ENCODE results near the gene SMG1.

The SMG1 gene

GRCh38 chr16:18803569-18804462 is 122.4 kb downstream of the SMG1 start:
- ChIA-PET POLR2A (interaction anchor here (0.6 to 1.6 kb wide), 3 partner anchors 14 to 123 kb away, joined by 3 to 8 read pairs (median 4); partner anchors contain the start of gene RPS15A), CTCF (interaction anchor here (0.9 to 6.6 kb wide), 9 partner anchors 9 to 48 kb away, joined by 3 to 56 read pairs (median 6); partner anchors contain the start of gene RPS15A)
- peak overlapping the region in 5 of 7 experiments; percentile 36 to 58 (median 41) for H3K4me3 ChIP-seq (ENCODE audit: control insufficient read depth in 1 of 7, extremely low read depth in 1 of 7, insufficient read depth in 4 of 7, low read depth in 2 of 7, low read length in 6 of 7)
- H3K4me1 ChIP-seq (ENCODE audit: control extremely low read depth in 1 of 4, control insufficient read depth in 4 of 4, insufficient read depth in 4 of 4, low read length in 3 of 4) = peaks cover 35 to 58% (median 50%) of the 10 kb centered on the region in 4 experiments
- H3K27me3 ChIP-seq (replicated peaks in 2 of 5; ENCODE audit: control insufficient read depth in 4 of 5, insufficient read depth in 5 of 5, low read length in 4 of 5) = no peaks in the 10 kb centered on the region
- H3K36me3 ChIP-seq (ENCODE audit: control insufficient read depth in 4 of 4, insufficient read depth in 4 of 4, low read length in 3 of 4) = peaks cover 4 to 16% (median 10%) of the 10 kb centered on the region in 4 experiments
- peak; percentile 29 to 82 (median 69) for DNase-seq
- H3K27ac ChIP-seq (ENCODE audit: insufficient read depth in 1 of 2, low read depth in 1 of 2, low read length in 2 of 2, poor library complexity in 1 of 2, severe bottlenecking in 2 of 2) = peak overlapping the region; percentile 68 to 88
- 33% methylated on average over 3 of the region's 5 CpGs for WGBS (ENCODE audit: insufficient coverage)
- no peaks in the 10 kb centered on the region for H3K9me3 ChIP-seq (ENCODE audit: control extremely low read depth in 1 of 5, control insufficient read depth in 4 of 5, insufficient read depth in 2 of 5, low read depth in 1 of 5, low read length in 4 of 5)

DNA sequence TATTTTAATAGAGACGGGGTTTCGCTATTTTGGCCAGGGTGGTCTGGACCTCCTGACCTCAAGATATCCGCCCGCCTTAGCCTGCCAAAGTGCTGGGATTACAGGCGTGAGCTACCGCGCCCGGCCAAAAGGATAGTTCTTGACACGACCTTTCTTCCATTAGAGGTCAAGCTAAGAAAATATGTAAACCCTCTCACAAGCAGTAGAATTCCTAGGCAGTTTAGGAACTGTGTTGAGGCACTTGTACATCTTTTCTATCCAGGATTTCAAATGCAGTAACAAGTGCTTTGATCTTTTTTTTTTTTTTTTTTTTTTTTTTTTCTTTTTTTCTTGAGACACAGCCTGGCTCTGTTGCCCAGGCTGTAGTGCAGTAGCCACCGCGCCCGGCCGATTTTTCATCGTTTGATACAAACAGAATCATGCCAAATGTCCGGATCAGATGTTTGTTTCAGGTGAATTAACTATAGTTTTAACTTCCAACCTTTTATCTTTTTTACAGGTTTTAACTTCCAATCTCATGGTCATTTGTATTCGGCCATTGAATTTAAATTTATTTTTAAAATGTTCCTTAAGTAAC is 123.4 kb downstream of the SMG1 start:
- peaks cover 35 to 64% (median 51%) of the 10 kb centered on the region in 4 experiments for H3K4me1 ChIP-seq (ENCODE audit: control extremely low read depth in 1 of 4, control insufficient read depth in 4 of 4, insufficient read depth in 4 of 4, low read length in 3 of 4)
- WGBS (ENCODE audit: insufficient coverage) = 94% methylated on average over 5 of the region's 16 CpGs
- peaks cover 2 to 15% (median 5%) of the 10 kb centered on the region in 4 experiments for H3K36me3 ChIP-seq (ENCODE audit: control insufficient read depth in 4 of 4, insufficient read depth in 4 of 4, low read length in 3 of 4)
- no peak overlapping the region for H3K4me3 ChIP-seq (ENCODE audit: control insufficient read depth in 1 of 7, extremely low read depth in 1 of 7, insufficient read depth in 4 of 7, low read depth in 2 of 7, low read length in 6 of 7)
- CTCF ChIA-PET = interaction anchor here (1.3 to 6.6 kb wide), 8 partner anchors 8 to 167 kb away, joined by 3 to 56 read pairs (median 5); partner anchors contain the start of gene RPS15A
- peak overlapping the region; percentile 68 to 88 for H3K27ac ChIP-seq (ENCODE audit: insufficient read depth in 1 of 2, low read depth in 1 of 2, low read length in 2 of 2, poor library complexity in 1 of 2, severe bottlenecking in 2 of 2)
- POLR2A ChIA-PET = interaction anchor here (0.6 to 1.6 kb wide), 3 partner anchors 13 to 124 kb away, joined by 3 to 8 read pairs (median 4); partner anchors contain the start of gene RPS15A
- no peaks in the 10 kb centered on the region for H3K9me3 ChIP-seq (ENCODE audit: control extremely low read depth in 1 of 5, control insufficient read depth in 4 of 5, insufficient read depth in 2 of 5, low read depth in 1 of 5, low read length in 4 of 5)
- no peaks in the 10 kb centered on the region for H3K27me3 ChIP-seq (replicated peaks in 2 of 5; ENCODE audit: control insufficient read depth in 4 of 5, insufficient read depth in 5 of 5, low read length in 4 of 5)
- DNase-seq = no peak

DNA sequence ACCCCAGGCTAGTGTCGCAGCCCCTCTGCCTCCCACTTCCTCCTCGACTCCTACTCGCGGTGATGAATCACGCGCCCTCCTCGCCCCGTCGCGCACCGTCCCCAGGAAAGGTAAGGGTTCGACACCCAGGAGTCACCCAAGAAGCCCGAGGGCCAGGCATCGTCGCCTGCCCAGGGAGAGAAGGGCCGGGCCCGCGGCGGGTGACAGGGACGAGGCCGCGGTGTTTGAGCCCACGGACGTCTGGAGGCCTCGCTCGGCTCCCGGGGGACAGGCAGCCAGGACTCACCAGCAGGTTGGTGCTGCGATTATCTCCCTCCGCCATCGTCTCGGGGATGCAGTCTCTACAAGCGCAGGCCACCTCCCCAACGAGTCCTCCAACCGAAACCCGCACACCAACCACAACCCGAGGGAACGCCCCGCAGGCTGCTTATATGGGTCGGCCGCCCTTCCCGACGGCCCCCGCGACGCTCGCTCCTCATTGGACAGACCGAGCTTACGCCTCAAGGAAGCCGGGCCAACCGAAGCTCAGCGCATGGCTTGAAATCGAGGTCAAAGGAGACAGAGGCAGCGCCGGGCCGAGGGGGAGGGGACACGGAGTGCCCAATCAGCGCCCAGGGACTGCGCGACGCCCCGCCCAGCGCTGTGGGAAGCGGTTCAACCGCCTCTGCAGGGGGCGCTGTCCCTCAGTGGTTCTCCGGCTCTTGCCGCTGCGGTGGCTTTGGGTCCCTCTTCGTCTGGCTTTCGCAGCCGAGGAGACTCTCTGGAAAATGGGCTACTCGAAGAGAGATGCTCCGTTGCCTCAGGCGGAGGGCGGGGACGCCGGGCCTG is 124.8 kb downstream of the SMG1 start, which contains the start of gene ARL6IP1:
ARL6IP1 (minus strand) TSS at position 405 of the 828 bp plus-strand sequence; CDS start at position 322, 83 bp downstream.
- ChIA-PET POLR2A (interaction anchor here (1.0 to 2.1 kb wide), 6 partner anchors 9 to 1431 kb away, joined by 3 to 19 read pairs (median 6); partner anchors contain the start of gene RPS15A), CTCF (interaction anchor here (0.6 to 6.6 kb wide), 10 partner anchors 10 to 1340 kb away, joined by 3 to 56 read pairs (median 4); partner anchors contain the start of gene RPS15A)
- under 1% methylated on average over 72 of the region's 77 CpGs for WGBS (ENCODE audit: insufficient coverage)
- peak within 1 kb of the TSS; percentile 71 to 96 (median 89) for H3K4me3 ChIP-seq (ENCODE audit: control insufficient read depth in 1 of 7, extremely low read depth in 1 of 7, insufficient read depth in 4 of 7, low read depth in 2 of 7, low read length in 6 of 7)
- peaks cover 2 to 16% (median 8%) of the 10 kb centered on the region in 4 experiments for H3K36me3 ChIP-seq (ENCODE audit: control insufficient read depth in 4 of 4, insufficient read depth in 4 of 4, low read length in 3 of 4)
- H3K27ac ChIP-seq (ENCODE audit: insufficient read depth in 1 of 2, low read depth in 1 of 2, low read length in 2 of 2, poor library complexity in 1 of 2, severe bottlenecking in 2 of 2) = peak within 1 kb of the TSS; percentile 84 to 95
- peak; percentile 100 for DNase-seq
- H3K9me3 ChIP-seq (ENCODE audit: control extremely low read depth in 1 of 5, control insufficient read depth in 4 of 5, insufficient read depth in 2 of 5, low read depth in 1 of 5, low read length in 4 of 5) = no peaks in the 10 kb centered on the region
- no peaks in the 10 kb centered on the region for H3K27me3 ChIP-seq (replicated peaks in 2 of 5; ENCODE audit: control insufficient read depth in 4 of 5, insufficient read depth in 5 of 5, low read length in 4 of 5)
- H3K4me1 ChIP-seq (ENCODE audit: control extremely low read depth in 1 of 4, control insufficient read depth in 4 of 4, insufficient read depth in 4 of 4, low read length in 3 of 4) = peaks cover 35 to 64% (median 50%) of the 10 kb centered on the region in 4 experiments

DNA sequence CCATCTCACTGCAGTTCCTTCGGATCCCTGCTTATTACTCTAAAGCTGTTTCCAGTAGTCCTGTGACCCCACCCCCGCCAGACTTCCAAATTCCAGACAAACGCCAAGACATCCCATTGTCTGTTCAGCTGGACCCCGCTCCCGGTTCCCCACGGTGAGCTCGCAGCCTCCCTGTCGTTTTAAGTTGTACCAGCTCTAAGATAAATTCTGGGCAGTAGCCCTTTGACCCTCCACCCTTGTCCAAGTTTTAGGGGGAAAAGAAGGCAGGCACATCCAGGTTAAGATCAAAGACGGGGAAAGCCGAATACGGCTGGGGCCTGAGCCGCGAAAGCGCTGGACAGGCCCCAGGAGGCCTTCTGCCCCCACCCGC is 125.4 kb downstream of the SMG1 start:
- peak overlapping the region; percentile 71 to 96 (median 89) for H3K4me3 ChIP-seq (ENCODE audit: control insufficient read depth in 1 of 7, extremely low read depth in 1 of 7, insufficient read depth in 4 of 7, low read depth in 2 of 7, low read length in 6 of 7)
- POLR2A ChIA-PET = interaction anchor here (1.8 to 2.1 kb wide), 2 partner anchors 9 to 11 kb away, joined by 8 to 19 read pairs; partner anchors contain the start of gene RPS15A
- 0% methylated on average over 12 of the region's 15 CpGs for WGBS (ENCODE audit: insufficient coverage)
- peaks cover 35 to 62% (median 50%) of the 10 kb centered on the region in 4 experiments for H3K4me1 ChIP-seq (ENCODE audit: control extremely low read depth in 1 of 4, control insufficient read depth in 4 of 4, insufficient read depth in 4 of 4, low read length in 3 of 4)
- peak overlapping the region; percentile 84 to 95 for H3K27ac ChIP-seq (ENCODE audit: insufficient read depth in 1 of 2, low read depth in 1 of 2, low read length in 2 of 2, poor library complexity in 1 of 2, severe bottlenecking in 2 of 2)
- CTCF ChIA-PET = interaction anchor here (1.1 to 6.6 kb wide), 4 partner anchors 9 to 16 kb away, joined by 3 to 56 read pairs (median 20); partner anchors contain the start of gene RPS15A
- DNase-seq = no peak
- H3K27me3 ChIP-seq (replicated peaks in 2 of 5; ENCODE audit: control insufficient read depth in 4 of 5, insufficient read depth in 5 of 5, low read length in 4 of 5) = no peaks in the 10 kb centered on the region
- H3K36me3 ChIP-seq (ENCODE audit: control insufficient read depth in 4 of 4, insufficient read depth in 4 of 4, low read length in 3 of 4) = peaks cover 3 to 22% (median 12%) of the 10 kb centered on the region in 4 experiments
- H3K9me3 ChIP-seq (ENCODE audit: control extremely low read depth in 1 of 5, control insufficient read depth in 4 of 5, insufficient read depth in 2 of 5, low read depth in 1 of 5, low read length in 4 of 5) = no peaks in the 10 kb centered on the region

DNA sequence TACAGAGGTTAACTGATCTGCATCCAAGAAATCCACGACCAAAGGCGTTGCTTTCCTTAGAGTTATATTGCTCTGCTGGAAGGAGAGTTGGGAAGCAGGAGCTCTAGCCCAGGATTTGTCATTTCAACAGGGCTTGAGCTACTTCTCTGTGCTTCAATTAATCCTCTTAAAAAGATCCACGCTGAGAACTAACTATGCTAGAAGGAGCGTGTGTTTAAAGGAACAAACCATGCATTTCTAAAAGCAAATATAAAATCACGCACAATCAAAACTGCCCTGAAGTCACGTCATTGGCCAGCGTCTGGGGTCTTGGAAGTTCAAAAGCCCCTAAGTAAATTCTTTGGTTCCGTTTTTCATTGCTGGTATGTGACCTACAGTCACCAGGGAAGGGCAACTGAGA is 125.9 kb downstream of the SMG1 start:
- H3K9me3 ChIP-seq (ENCODE audit: control extremely low read depth in 1 of 5, control insufficient read depth in 4 of 5, insufficient read depth in 2 of 5, low read depth in 1 of 5, low read length in 4 of 5) = no peaks in the 10 kb centered on the region
- H3K27me3 ChIP-seq (replicated peaks in 2 of 5; ENCODE audit: control insufficient read depth in 4 of 5, insufficient read depth in 5 of 5, low read length in 4 of 5) = no peaks in the 10 kb centered on the region
- WGBS (ENCODE audit: insufficient coverage) = 8% methylated on average over 5 of the region's 8 CpGs
- ChIA-PET POLR2A (interaction anchor here (1.8 to 2.1 kb wide), 2 partner anchors 8 to 10 kb away, joined by 8 to 19 read pairs; partner anchors contain the start of gene RPS15A), CTCF (interaction anchor here (0.9 to 4.8 kb wide), 5 partner anchors 9 to 17 kb away, joined by 3 to 34 read pairs (median 4); partner anchors contain the start of gene RPS15A)
- peak overlapping the region; percentile 84 to 95 for H3K27ac ChIP-seq (ENCODE audit: insufficient read depth in 1 of 2, low read depth in 1 of 2, low read length in 2 of 2, poor library complexity in 1 of 2, severe bottlenecking in 2 of 2)
- peaks cover 3 to 27% (median 15%) of the 10 kb centered on the region in 4 experiments for H3K36me3 ChIP-seq (ENCODE audit: control insufficient read depth in 4 of 4, insufficient read depth in 4 of 4, low read length in 3 of 4)
- DNase-seq = peak in 1 of 3 donors; percentile 40
- H3K4me3 ChIP-seq (ENCODE audit: control insufficient read depth in 1 of 7, extremely low read depth in 1 of 7, insufficient read depth in 4 of 7, low read depth in 2 of 7, low read length in 6 of 7) = peak overlapping the region in 6 of 7 experiments; percentile 84 to 96 (median 92)
- H3K4me1 ChIP-seq (ENCODE audit: control extremely low read depth in 1 of 4, control insufficient read depth in 4 of 4, insufficient read depth in 4 of 4, low read length in 3 of 4) = peaks cover 35 to 57% (median 48%) of the 10 kb centered on the region in 4 experiments

GRCh38 chr16:18799500-18799899 is 126.7 kb downstream of the SMG1 start:
- Histone ChIP-seq H3K4me3 (ENCODE audit: control insufficient read depth in 1 of 7, extremely low read depth in 1 of 7, insufficient read depth in 4 of 7, low read depth in 2 of 7, low read length in 6 of 7) (peak overlapping the region in 6 of 7 experiments; percentile 17 to 96 (median 92)), H3K27ac (ENCODE audit: insufficient read depth in 1 of 2, low read depth in 1 of 2, low read length in 2 of 2, poor library complexity in 1 of 2, severe bottlenecking in 2 of 2) (peak overlapping the region in 1 of 2 experiments; percentile 95), H3K4me1 (ENCODE audit: control extremely low read depth in 1 of 4, control insufficient read depth in 4 of 4, insufficient read depth in 4 of 4, low read length in 3 of 4) (peaks cover 30 to 50% (median 41%) of the 10 kb centered on the region in 4 experiments), H3K27me3 (replicated peaks in 2 of 5; ENCODE audit: control insufficient read depth in 4 of 5, insufficient read depth in 5 of 5, low read length in 4 of 5) (no peaks in the 10 kb centered on the region), H3K9me3 (ENCODE audit: control extremely low read depth in 1 of 5, control insufficient read depth in 4 of 5, insufficient read depth in 2 of 5, low read depth in 1 of 5, low read length in 4 of 5) (no peaks in the 10 kb centered on the region), H3K36me3 (ENCODE audit: control insufficient read depth in 4 of 4, insufficient read depth in 4 of 4, low read length in 3 of 4) (peaks cover 8 to 31% (median 19%) of the 10 kb centered on the region in 4 experiments)
- WGBS (ENCODE audit: insufficient coverage) = 100% methylated on average over 2 of the region's 3 CpGs
- ChIA-PET CTCF (interaction anchor here (0.9 to 4.8 kb wide), 4 partner anchors 8 to 18 kb away, joined by 3 to 34 read pairs (median 4); partner anchors contain the start of gene RPS15A), POLR2A (interaction anchor here (1.1 kb wide), 1 partner anchor 10 kb away, joined by 5 read pairs; the partner anchor contains the start of gene RPS15A)
- no peak for DNase-seq

All from common myeloid progenitor, CD34-positive (primary cell).